ENCODE data around the gene CHD5.

CHD5 gene

GRCh38 chr1:6185635-6186382 lies 5.7 kb upstream of the CHD5 start:
- no peak for TF ChIP-seq Cebpa-rat (IDR thresholded peaks at IDR 0.05)
- Histone ChIP-seq H3K27ac (no peak overlapping the region), H3K4me3 (no peak overlapping the region), H4K20me1 (peaks cover 100% of the 10 kb centered on the region), H3K9ac (no peak overlapping the region), H3K27me3 (peaks cover 26% of the 10 kb centered on the region), H3K36me3 (peaks cover 64% of the 10 kb centered on the region), H3K9me3 (no peaks in the 10 kb centered on the region), H3K4me2 (no peak overlapping the region), H3K4me1 (peaks cover 8% of the 10 kb centered on the region)

- Histone ChIP-seq H4K20me1 (peaks cover 100% of the 10 kb centered on the region), H3K9me3 (no peaks in the 10 kb centered on the region), H3K27ac (no peak overlapping the region), H3K27me3 (peaks cover 33% of the 10 kb centered on the region), H3K36me3 (peaks cover 58% of the 10 kb centered on the region), H3K4me2 (no peak overlapping the region), H3K4me3 (no peak overlapping the region), H3K4me1 (peaks cover 14% of the 10 kb centered on the region), H3K9ac (no peak overlapping the region)
- no peak for TF ChIP-seq Cebpa-rat (IDR thresholded peaks at IDR 0.05)
These were observed 5.0 kb upstream of the CHD5 start for GRCh38 chr1:6185151-6185550.

- peaks cover 48% of the 10 kb centered on the region for H3K36me3 ChIP-seq
- H3K27ac ChIP-seq = no peak overlapping the region
- H3K9ac ChIP-seq = no peak overlapping the region
- peaks cover 100% of the 10 kb centered on the region for H4K20me1 ChIP-seq
- H3K4me2 ChIP-seq = no peak overlapping the region
- peaks cover 15% of the 10 kb centered on the region for H3K4me1 ChIP-seq
- no peak overlapping the region for H3K4me3 ChIP-seq
- TF ChIP-seq Cebpa-rat (IDR thresholded peaks at IDR 0.05) = no peak
- peaks cover 42% of the 10 kb centered on the region for H3K27me3 ChIP-seq
- no peaks in the 10 kb centered on the region for H3K9me3 ChIP-seq
These were observed 4.1 kb upstream of the CHD5 start for GRCh38 chr1:6184083-6184783.

GRCh38 chr1:6183520-6183989 lies 3.4 kb upstream of the CHD5 start:
- no peak overlapping the region for H3K4me2 ChIP-seq
- H3K36me3 ChIP-seq = peaks cover 42% of the 10 kb centered on the region
- no peak overlapping the region for H3K9ac ChIP-seq
- H4K20me1 ChIP-seq = peaks cover 100% of the 10 kb centered on the region
- no peak overlapping the region for H3K4me3 ChIP-seq
- no peaks in the 10 kb centered on the region for H3K9me3 ChIP-seq
- H3K4me1 ChIP-seq = peaks cover 15% of the 10 kb centered on the region
- TF ChIP-seq Cebpa-rat (IDR thresholded peaks at IDR 0.05) = no peak
- no peak overlapping the region for H3K27ac ChIP-seq
- peaks cover 49% of the 10 kb centered on the region for H3K27me3 ChIP-seq

GRCh38 chr1:6181347-6181770 lies 1.2 kb upstream of the CHD5 start:
- H3K9me3 ChIP-seq = no peaks in the 10 kb centered on the region
- no peak overlapping the region for H3K9ac ChIP-seq
- no peak overlapping the region for H3K27ac ChIP-seq
- H4K20me1 ChIP-seq = peaks cover 100% of the 10 kb centered on the region
- no peak for TF ChIP-seq Cebpa-rat (IDR thresholded peaks at IDR 0.05)
- peak overlapping the region; percentile 36; the same call in 1 of the 2 replicates for H3K4me2 ChIP-seq
- H3K36me3 ChIP-seq = peaks cover 21% of the 10 kb centered on the region
- peaks cover 70% of the 10 kb centered on the region for H3K27me3 ChIP-seq
- H3K4me3 ChIP-seq = no peak overlapping the region
- H3K4me1 ChIP-seq = peaks cover 23% of the 10 kb centered on the region

- Histone ChIP-seq H3K4me2 (peak overlapping the region; percentile 36), H3K36me3 (peaks cover 18% of the 10 kb centered on the region), H3K27me3 (peaks cover 76% of the 10 kb centered on the region), H3K9ac (no peak overlapping the region), H3K4me3 (peak overlapping the region; percentile 33; the same call in 1 of the 2 replicates), H4K20me1 (peaks cover 97% of the 10 kb centered on the region), H3K27ac (no peak overlapping the region), H3K4me1 (peaks cover 23% of the 10 kb centered on the region), H3K9me3 (no peaks in the 10 kb centered on the region)
- TF ChIP-seq Cebpa-rat (IDR thresholded peaks at IDR 0.05) = no peak
These were observed 688 bp upstream of the CHD5 start for GRCh38 chr1:6180707-6181311.

GRCh38 chr1:6179564-6180175 lies 451 bp downstream of the CHD5 start:
- no peaks in the 10 kb centered on the region for H3K9me3 ChIP-seq
- H3K4me2 ChIP-seq = no peak overlapping the region
- H3K4me3 ChIP-seq = no peak overlapping the region

GRCh38 chr1:6178751-6179563 lies 1.2 kb downstream of the CHD5 start:
- Histone ChIP-seq H3K27ac (no peak overlapping the region), H3K4me3 (no peak overlapping the region), H3K9ac (no peak overlapping the region), H3K9me3 (no peaks in the 10 kb centered on the region), H4K20me1 (peaks cover 79% of the 10 kb centered on the region), H3K4me2 (no peak overlapping the region), H3K4me1 (peaks cover 23% of the 10 kb centered on the region), H3K36me3 (no peaks in the 10 kb centered on the region), H3K27me3 (peaks cover 77% of the 10 kb centered on the region)
- TF ChIP-seq Cebpa-rat (IDR thresholded peaks at IDR 0.05) = no peak

More at GRCh38 chr1:6179564-6180175, 451 bp downstream of the CHD5 start:
- Histone ChIP-seq H3K4me1 (peaks cover 23% of the 10 kb centered on the region), H3K27ac (no peak overlapping the region), H3K27me3 (peaks cover 77% of the 10 kb centered on the region), H4K20me1 (peaks cover 86% of the 10 kb centered on the region), H3K9ac (no peak overlapping the region), H3K36me3 (peaks cover 7% of the 10 kb centered on the region)
- no peak for TF ChIP-seq Cebpa-rat (IDR thresholded peaks at IDR 0.05)
